Fibroblast of villous mesenchyme (primary cell): ENCODE results near the gene NADK2. TPM values are rescaled to one million over a fixed set of nuclear protein-coding genes. Genes with fewer than 3 reads are reported as not detected.

Experiments
- DNase-seq: peaks from one replicate; pipeline ENCODE4 v3.0.0-alpha.2; 2010; ENCODE audit warnings: low read depth
- H3K4me3 ChIP-seq: 2 replicates; pipeline ENCODE4 v1.5.1; 2011; ENCODE audit warnings: low read depth, mild to moderate bottlenecking, low read length
- CTCF ChIP-seq: IDR thresholded peaks from 2 replicates; pipeline ENCODE4 v1.5.1; 2012; ENCODE audit warnings: low read depth, mild to moderate bottlenecking, low read length; ENCODE audit not compliant: insufficient read depth
- total RNA-seq: library from RNA; depleted of rRNA; stranded (reverse); fragments of >200 nt; gene quantifications from 2 replicates; pipeline ENCODE4 v1.2.3, GENCODE V29; 2012

NADK2 gene
- total RNA-seq, 1 donor, result 36.3 TPM

GRCh38 chr5:36170832-36171424, 70.8 kb downstream of the NADK2 start:
- H3K4me3 ChIP-seq, result no peak overlapping the region
- no peak for DNase-seq
- no peak for TF ChIP-seq CTCF

- H3K4me3 ChIP-seq, result no peak overlapping the region
- no peak for TF ChIP-seq CTCF
- peak; percentile 38 for DNase-seq
Observed at GRCh38 chr5:36168737-36169136, 73.0 kb downstream of the NADK2 start.

GRCh38 chr5:36164461-36164860, 77.3 kb downstream of the NADK2 start:
- no peak for TF ChIP-seq CTCF
- no peak overlapping the region for H3K4me3 ChIP-seq
- no peak for DNase-seq

GRCh38 chr5:36162810-36163486, 78.8 kb downstream of the NADK2 start:
- H3K4me3 ChIP-seq, result no peak overlapping the region
- DNase-seq, result no peak
- TF ChIP-seq CTCF, result no peak

- no peak for TF ChIP-seq CTCF
- no peak for DNase-seq
- no peak overlapping the region for H3K4me3 ChIP-seq
Observed at GRCh38 chr5:36161361-36161760, 80.4 kb downstream of the NADK2 start.

- no peak for TF ChIP-seq CTCF
- no peak overlapping the region for H3K4me3 ChIP-seq
- DNase-seq, result no peak
Observed at GRCh38 chr5:36160617-36161016, 81.1 kb downstream of the NADK2 start.
